Activated CD8-positive, alpha-beta memory T cell treated with anti-CD3 and anti-CD28 coated beads, Interleukin-2, amount 50 U/mL, for 24 hours (primary cell): ENCODE measurements around the gene CDK5RAP2.
"Not testable (repeated sequence)": the region's sequence is repeated elsewhere in the genome, so short reads cannot be mapped to it uniquely, and the experiment has no call there.

ENCODE experiments used
- DNase-seq: peaks from one replicate; pipeline ENCODE4 v3.0.0-alpha.2; 2020; ENCODE audit errors: extremely low read depth

Gene CDK5RAP2

DNA sequence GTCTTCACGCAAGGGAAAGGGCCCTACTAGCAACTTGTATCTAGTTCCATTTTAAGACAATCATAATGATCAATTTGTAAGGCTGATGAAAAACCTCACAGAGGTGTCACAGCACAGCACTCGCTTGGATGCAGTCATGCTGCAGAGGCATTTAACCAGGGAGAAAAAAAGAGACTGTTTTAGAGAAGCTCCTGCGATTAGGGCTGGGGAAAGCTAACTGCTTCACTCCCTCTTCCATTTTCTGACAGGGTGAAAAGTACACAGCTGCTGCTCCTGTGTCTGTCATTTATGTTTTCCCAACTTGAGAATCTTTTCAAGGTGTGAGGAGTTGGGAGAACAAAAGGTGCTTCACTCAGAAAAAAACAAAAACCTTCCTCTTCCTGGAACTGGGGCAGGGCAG, 106.4 kb downstream of the CDK5RAP2 start:
- no peak for DNase-seq

DNA sequence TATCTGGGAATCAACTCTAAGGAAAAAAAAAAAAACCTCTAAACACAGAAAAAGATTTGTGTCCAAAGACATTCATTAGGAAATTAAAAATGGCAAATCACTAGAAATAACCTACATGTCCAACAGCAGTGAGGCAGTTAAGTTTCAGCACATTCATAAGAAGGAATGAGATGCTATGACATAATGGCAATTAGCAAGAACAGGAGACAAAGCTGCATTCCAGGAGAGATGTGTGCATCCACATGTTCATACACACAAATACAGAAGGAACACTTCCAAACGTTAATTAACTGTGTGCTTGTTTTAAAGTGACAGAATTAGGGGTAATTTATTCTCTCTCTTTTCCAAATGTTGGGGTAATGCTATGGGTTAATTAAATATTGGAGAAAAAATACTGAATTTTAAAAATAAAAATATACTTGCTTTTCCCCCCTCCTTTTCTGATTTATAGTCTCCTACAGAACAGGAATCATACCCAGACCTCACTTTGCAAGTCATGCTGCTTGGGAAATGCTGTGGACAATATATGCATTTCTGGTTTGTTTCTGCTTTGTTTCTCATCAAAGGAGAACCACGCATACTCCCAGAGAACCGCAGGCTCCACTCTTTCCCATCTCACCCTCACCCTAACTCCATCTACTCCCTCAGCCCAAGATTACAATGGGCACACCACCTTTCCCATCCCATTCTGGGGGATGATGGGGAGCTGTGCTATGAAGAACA, 114.1 kb downstream of the CDK5RAP2 start:
- no peak for DNase-seq

DNA sequence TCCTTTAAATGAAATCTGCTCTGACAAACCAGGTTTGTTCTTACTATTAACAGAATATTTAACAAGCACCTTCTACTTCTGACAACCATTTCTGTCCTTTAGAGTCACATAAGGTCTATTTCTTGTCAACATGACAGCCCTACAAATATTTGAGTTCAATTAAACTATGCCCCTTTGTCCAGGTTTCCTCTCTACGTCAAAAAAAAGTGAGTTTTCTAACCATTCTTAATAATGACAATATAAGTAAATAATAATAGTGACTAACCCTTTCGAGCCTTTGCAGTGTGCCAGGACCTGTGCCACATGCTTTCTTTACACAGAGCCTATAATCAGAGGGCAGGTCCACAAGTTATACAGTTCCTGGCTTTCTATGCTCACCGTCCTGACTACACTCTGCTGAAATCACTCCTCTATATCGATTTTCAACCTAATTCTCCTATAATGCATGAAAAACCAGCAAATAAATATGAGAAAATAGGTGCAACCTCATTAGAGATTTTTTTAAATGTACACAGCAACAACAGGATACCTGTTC, 115.0 kb downstream of the CDK5RAP2 start:
- DNase-seq: no peak

DNA sequence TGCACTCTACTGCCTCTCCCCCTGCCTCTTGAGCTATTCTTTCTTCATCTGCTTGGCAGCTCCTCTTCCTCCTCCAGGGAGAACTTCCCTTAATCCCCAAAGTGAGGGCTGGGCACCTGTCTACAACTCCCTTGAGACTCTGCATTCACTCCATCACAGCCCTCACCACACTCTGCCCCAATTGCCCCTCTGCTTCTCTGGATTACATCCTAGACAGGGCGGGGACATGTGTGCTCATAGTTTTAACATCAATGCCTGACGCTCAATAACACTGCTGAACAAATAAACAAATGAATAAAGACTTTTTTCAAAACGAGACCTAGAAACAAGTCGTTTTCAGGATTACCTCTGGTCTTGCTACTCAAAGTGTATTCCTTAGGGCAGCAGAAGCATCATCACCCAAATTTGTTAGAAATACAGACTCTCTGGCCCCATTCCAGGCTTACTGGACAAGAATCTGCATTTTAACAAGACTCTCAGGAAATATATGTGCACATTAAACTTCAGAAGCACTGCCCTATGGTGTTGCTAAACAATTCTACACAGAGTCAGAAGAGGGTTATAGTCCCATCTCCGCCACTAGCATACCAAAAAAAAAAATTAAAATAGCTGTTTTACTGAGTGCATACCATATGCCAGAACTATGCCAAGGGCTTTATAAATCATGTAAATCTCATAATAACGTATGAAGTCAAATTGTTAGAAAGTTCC, 115.6 kb downstream of the CDK5RAP2 start:
- DNase-seq: no peak

DNA sequence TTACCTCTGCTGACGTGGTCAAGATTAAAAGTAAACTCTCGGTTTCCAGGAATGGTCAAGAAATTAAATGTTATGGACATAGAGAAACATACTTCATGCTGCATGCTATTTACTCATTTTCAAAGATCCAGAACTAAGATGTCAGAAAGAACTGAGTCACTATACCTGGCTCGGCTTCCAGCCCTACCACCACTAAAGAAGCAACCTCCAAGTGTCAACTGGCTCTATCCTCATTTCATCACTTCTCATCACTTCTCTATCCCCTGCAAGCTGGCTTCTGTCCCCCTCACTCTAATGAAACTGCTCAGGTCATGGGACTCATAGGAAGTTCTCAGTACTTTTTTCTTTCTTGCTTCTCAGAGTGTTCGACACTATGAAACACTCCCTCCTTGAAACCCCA, 116.2 kb downstream of the CDK5RAP2 start:
- no peak for DNase-seq

DNA sequence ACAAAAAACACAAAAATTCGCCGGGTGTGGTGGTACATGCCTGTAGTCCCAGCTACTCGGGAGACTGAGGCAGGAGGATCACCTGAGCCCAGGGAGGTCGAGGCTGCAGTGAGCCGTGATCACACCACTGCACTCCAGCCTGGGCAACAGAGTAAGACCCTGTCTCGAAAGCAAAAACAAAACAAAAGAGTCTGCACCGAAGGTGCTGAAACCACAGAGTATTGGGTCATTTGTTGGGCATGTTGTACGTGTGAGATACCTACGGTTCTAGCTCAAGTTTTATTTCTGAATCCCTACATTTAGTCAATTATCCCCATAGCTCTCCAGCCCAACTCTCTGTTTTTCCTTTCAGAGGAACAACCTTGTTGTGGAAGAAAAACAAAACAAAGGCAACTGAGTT, 118.3 kb downstream of the CDK5RAP2 start:
- DNase-seq: not testable (repeated sequence)

DNA sequence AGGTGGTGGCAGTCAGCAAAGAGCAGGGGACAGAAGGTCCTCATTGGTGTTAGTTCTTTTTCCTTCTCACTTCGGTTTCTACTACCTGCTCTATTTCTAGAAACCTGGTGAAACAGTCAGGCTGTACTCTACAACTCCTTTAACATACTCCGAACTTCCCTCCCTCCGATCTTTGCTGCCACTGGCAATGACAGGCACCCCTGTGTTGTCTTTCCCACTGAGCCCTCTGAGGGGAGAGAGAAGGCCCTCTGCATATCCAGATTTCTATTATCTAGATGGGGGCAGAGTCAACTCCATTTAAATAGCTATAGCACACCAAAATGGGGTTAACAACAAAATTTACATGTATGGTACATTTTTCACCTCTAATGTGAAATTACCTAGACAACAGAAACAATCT, 123.7 kb downstream of the CDK5RAP2 start:
- no peak for DNase-seq

DNA sequence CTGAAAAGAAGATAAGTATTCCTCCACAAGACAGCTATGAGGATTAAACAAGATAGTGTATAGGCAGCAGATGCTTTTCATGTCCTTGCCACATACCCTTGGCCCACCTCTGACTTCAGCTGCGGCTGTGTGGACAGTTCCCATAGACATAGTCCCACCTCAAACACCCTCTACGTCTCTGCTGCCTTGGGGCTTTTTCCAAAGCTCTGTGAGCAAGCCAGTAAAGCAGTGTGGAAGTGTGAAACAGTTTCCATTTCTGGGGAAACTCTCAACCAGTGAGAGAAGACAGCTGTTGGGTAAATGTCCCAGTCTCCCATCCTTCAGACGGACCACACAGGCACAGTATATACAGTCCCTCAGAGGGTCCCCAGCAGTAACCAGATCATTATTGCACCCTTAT, 125.5 kb downstream of the CDK5RAP2 start:
- DNase-seq: no peak

DNA sequence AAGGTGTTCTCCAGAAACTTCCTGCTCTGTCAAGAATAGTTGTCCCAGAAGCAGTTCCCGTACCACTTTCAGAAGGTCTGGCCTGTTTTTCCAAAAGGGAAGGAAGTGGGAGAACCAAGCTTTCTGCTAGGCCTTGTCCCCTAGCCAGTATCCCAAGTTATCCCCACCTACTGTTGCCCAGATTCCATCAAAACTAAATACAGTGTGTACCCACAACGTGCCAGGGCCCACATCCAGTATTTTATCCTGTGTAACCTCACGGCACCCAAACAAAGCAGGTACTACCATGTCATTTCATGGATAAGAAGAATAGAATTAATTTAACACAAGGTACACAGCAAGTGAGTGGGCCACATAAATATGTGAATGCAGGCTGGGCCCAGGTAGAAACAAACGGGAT, 126.2 kb downstream of the CDK5RAP2 start:
- DNase-seq: no peak

DNA sequence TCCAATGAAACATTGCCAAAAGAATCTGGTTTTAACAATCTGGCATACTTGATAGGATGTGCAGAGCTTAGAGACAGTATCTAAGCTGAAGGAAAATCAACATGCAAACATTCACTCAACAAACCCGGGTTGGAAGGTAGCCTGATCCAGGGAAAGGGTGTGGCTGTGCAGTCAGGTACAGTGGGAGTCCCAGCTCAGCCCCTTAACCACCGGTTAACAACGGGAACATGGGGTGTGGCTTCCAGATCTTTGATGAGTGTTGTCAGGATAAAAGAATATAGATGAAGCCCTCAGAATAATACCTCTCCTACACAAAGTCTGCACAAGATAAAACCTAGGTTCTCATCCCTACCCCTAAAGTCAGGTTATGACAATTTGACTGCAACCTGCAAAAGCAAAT, 127.3 kb downstream of the CDK5RAP2 start:
- no peak for DNase-seq

DNA sequence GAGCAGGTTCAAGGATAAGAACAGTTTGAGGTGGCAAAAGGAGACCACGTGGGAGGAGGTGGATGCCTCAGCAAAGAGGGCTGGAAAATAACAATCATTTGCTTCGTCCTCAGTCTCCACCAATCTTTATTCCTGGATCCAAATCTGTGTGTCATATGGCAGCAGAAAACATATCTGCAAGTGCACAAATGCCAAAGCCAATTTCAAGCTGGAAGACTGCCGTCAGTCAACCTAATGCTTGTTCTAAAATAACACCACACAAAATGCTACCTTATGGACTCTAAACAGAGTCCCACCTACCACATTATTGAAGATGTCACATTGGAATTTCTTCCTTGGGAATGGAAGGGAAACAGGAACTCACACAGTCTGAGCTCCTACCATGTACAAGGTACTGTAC, 129.1 kb downstream of the CDK5RAP2 start:
- DNase-seq: no peak

DNA sequence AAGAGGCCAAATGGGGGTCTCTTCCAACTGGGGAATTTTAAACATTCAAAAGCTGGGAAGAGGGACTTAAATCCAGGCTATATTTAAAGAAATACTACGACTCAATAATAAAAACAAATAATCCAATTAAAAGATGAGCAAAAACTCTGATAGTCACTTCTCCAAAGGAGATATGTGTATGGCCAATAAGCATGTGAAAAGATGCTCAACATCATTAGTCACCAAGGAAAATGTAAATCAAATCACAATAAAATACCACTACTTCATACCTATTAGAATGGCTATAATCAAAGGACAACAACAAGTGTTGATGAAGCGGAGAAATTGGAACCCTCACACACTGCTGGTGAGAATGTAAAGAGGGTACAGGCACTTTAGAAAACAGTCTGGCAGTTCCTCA, 130.4 kb downstream of the CDK5RAP2 start:
- no peak for DNase-seq

DNA sequence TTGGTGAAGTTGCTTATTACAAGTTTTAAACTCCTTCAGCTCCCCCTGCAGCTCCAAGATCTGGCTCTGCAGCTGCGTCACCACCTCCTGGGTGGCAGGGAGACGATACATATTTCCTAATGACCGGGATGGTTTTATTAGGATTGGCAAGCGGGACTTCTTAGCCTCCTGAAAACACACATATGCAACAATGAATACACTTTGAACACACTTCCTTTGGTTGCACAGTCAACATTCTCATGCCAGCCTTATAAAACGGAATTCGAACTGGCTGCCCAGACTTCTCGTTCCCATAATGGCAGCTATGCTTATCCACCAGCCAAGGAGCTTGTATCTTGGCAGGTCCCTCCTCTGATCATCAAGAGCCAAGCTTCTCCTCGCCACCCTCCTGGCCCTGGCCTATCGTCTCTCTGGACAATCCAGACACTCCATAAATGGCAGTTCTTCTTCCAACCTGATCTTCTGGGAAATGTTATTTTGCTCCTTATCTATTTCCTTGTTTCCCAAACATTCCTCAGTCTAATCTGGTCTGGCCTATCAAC, 131.9 kb downstream of the CDK5RAP2 start:
- no peak for DNase-seq

DNA sequence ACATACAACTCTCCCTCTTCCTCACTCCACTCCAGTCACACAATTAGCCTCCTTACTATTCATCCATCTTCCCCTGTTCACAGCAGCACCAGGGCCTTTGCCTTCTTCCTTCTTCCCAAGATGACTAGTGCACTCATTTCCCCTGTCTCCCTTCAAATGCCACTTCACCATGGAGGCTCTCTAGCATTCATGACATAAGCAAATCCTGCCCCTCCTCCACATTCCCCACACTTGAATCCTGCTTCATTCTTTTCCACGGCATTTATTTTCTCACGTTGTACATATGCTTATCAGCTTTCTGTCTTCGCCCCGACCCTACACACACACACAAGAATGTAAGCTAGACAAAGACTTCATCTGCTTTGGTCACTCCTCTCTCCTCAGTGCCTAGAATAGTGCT, 133.3 kb downstream of the CDK5RAP2 start:
- no peak for DNase-seq

DNA sequence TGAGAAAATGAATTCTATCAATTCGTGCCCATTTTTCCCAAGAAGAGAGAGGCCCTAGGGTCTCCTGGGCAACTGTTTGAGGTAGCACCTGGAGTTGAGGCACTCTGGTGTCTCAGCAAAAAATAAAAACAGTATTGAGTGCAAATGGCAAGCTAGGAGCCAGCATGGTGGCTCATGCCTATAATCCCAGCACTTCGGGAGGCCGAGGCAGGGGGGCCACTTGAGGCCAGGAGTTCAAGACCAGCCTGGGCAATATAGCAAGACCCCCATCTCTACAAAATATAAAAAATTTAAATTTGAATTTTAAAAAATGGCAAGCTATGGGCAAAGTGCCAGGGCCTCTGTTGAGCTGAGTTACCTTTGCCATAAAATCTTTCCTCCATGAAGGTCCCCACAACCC, 136.0 kb downstream of the CDK5RAP2 start:
- DNase-seq: no peak

DNA sequence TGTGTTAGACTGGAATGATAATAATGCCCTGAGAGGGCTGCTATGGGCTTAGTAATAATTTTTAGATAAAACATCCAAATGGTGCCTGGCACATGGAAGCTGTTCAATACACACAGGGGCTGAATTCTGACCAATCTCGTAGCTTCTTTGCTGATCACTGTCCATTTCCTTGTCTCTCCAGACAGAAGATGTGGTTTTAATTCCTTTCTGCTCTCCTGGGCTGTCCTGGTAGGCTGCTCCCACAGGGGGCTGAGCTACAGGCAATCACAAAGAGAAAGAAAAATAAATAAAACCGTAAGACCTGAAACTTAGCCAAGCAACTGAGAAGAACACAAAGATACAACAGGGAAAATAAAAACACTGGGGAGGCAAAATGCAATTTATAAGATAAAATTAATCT, 136.5 kb downstream of the CDK5RAP2 start:
- no peak for DNase-seq

DNA sequence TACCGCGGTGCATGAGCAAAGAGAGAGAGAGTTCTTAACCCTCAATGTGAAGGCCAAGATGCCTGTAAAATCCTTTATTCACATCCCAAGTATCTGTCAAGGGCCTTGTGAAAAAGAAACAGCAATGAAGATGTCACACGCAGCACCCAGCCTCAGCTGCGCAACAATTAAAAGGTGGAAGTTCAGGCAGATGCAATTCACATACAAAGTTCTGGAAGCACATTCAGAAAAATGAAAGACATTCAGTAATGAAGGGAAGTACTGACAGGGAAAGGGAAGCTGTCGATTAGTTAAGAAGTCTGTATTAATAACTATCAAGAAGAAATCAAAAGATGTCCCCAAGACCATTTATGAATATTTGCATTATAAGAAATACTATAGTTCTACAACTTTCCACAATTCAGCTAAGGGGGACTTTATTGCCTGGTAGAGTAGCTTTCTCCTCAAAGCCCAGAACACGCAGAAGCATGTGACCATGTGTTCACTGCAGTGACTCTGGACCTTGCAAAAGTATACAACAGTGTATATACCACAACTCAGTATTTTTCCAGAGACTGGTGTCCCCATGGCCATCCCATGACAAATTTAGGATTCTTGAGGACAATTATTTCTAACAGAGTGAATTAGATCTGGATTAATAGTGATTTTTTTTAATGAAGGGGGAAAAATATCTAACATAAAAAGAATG, 137.5 kb downstream of the CDK5RAP2 start:
- DNase-seq: no peak

DNA sequence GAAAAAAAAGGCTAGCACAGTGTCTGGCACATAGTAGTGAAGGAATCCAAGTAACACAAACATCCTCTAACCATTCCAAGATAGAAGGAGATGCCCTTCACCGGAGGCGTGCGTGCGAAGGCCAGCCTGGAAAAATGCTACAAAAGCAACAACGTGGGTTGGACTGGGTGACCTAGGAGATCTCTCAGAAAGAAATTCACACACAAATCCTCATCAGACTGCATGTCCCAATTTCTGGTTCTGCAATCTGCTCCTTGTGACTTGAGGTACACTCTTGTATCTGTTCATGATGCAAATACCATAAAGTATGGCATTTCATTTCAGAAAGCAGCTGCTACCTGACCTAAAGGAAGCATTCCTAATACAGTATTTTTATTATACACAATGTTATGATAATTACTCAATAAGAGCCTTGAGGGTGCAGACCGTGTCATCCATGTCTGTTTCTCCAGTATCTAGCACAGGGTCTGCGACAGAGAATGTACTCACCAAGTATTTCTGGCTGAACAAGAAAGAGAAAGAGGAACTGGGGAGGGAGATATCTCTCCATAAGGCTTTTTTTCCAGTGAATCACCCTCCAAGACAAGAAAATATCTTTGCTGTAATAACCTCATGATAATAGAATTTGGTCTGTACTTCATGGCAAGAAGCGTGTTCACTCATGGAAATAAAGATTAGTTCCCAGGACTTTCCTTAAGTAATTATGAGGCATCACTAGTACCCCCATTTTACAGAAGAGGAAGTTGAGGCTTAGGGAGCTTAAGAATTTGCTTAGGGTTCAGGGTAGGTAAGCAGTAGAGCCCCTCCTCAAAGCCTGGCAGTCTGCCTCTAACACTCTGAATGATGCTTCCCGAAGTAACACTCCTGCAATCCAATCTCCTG, 138.3 kb downstream of the CDK5RAP2 start:
- DNase-seq: no peak

DNA sequence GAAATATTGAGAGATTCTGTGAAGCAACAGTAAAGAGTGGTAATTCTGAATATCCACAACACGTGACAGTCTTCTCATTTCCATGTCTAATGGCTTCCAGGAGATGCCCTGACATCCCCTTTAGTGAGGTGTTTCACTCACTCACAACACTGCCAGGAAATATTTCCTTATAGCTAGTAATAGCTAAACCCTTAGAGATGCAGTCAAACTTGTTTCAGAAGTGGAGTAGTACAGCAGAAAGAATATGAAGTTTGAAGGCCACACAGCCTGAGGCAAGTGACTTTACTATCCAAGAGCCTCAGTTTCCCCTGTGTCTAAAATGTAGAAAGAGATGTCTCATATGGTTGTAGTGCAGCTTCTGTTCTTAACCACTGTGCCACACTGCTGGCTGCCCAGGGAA, 139.2 kb downstream of the CDK5RAP2 start:
- DNase-seq: no peak

DNA sequence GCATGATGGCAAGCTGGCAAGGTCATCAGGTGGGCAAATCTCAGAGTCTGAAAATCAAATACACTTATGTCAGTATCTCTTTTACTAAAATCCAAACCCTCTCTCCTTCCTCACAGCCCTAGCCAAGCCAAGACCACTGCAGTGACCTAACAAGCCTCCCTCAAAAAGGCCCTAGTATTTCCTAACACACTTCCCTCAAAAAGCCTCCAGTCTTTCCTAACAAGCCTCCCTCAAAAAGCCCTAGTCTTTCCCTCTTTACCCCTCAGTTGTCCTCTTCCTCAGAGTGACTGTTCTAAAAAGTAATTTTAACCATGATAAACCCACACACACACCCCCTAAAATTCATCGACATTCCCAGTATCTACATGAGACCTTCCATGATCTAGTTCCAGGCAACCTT, 140.0 kb downstream of the CDK5RAP2 start:
- no peak for DNase-seq

DNA sequence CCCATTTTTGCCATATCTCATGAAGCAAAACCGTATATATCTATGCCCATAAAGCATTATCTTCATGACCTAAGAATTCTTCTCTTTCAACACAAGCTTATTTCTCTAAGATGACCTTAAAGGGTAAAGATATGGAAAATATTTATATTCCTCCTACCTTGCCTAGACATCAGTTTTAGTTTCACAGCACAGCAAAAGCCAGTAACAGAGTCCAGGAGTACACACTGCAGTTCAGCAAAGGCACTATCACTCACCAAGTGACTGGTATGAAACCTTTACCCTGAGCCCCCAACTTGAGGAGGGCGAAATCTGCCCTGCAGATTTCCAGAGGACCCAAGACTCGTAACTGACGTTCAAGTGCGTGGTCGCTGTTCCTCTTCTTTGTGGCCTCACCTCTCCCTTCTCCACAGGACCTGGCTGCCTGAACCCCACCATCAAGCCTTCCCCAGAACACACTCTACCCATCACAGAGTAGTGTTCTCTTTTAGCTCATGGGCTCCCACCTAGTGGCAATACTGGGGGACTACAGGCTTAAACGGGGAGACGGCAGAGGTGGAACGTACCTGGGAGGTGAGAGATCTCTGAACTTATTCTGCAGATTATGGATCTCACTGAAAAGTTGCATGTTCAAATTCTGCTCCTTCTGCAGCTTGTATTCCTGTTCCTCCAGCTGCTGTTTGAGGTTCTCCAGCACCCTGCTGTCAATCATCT, 141.0 kb downstream of the CDK5RAP2 start:
- no peak for DNase-seq
